AG04450 (cell line): ENCODE data around the gene ANKRD10. TPM values are rescaled to one million over a fixed set of nuclear protein-coding genes. Genes with fewer than 3 reads are reported as not detected.

ENCODE experiments used
- CTCF ChIA-PET: fragments of 300-600, 350-600 bp; formaldehyde crosslinking; extraction: SDS; loops from one replicate; lab custom pipeline; 2022; ENCODE audit warnings: antibody characterized with exemption, inconsistent platforms; lab: Charles Lee
- POLR2A ChIA-PET: fragments of 350-600 bp; formaldehyde crosslinking; extraction: SDS; loops from one replicate; lab custom pipeline; 2021; ENCODE audit warnings: antibody characterized with exemption, inconsistent platforms; lab: Yijun Ruan, JAX
- DNase-seq: peaks from one replicate; pipeline ENCODE4 v3.0.0-alpha.2; 2011; ENCODE audit warnings: low read depth, low spot score
- H3K27ac ChIP-seq: one replicate; pipeline ENCODE4 v1.5.1; 2012; ENCODE audit warnings: low read depth, low read length, control low read depth
- H3K27me3 ChIP-seq: one replicate; pipeline ENCODE4 v1.6.0; 2012; ENCODE audit warnings: low read length; ENCODE audit not compliant: control insufficient read depth, insufficient read depth
- H3K4me3 ChIP-seq: 2 replicates; pipeline ENCODE4 v1.5.1; 2011; ENCODE audit warnings: mild to moderate bottlenecking, low read depth, low read length, control low read depth
- H3K9me3 ChIP-seq: 2 replicates; pipeline ENCODE4 v1.5.1; 2012; ENCODE audit warnings: low read length; ENCODE audit not compliant: control insufficient read depth, insufficient read depth
- polyA plus RNA-seq: library from polyadenylated mRNA; depleted of rRNA; stranded (reverse); fragments of >200 nt; gene quantifications from 2 replicates; pipeline ENCODE4 v1.2.3, GENCODE V29; 2011
- TF ChIP-seq, protein P1 (sequence below): IDR thresholded peaks from 2 replicates; pipeline ENCODE4 v1.5.1; 2011; ENCODE audit warnings: low read depth, low read length, control low read depth, inconsistent platforms

ANKRD10 gene
- polyA plus RNA-seq, 1 experiment: 105 TPM

DNA sequence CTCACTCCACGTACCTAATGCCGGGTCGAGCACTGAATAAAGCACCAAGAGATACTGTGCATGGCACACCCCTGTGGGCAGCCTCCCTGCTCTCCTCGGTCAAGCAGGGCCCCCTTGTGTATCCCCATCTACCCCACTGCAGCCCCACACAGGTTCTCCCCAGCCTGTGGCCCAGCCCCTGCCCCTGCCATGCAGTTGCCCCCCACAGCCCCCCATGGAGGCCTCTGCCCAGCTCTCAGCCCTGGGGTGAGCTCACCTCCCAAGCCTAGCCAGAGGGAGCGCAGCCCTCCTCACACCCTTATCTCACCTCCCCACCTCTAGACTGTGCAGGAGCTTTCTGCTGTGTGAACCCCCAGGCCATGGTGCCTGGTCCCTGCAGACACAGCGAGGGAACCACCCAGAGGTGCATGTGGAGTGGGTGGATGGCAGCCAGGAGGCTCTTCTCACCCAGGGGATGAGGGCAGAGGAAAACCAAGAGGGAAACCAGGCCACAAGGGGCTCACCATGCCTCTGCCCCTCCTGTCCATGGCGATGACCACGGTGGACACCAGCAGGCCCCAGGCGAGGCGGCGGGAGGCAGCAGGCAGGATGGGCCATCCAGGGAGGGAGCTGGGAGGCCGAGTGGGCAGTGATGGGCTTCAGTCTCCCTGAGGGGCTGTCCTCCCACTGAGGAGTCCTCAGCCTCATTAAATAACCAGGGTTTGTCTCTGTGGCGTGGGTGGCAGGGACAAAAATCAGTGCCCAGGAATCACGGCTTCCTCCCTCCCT lies 83.2 kb downstream of the ANKRD10 start:
- CTCF ChIA-PET: interaction anchor here (1.1 kb wide), 1 partner anchor 13 kb away, joined by 3 read pairs; no protein-coding TSS in a partner anchor
- POLR2A ChIA-PET: no interaction called here
- TF ChIP-seq, protein P1, sequence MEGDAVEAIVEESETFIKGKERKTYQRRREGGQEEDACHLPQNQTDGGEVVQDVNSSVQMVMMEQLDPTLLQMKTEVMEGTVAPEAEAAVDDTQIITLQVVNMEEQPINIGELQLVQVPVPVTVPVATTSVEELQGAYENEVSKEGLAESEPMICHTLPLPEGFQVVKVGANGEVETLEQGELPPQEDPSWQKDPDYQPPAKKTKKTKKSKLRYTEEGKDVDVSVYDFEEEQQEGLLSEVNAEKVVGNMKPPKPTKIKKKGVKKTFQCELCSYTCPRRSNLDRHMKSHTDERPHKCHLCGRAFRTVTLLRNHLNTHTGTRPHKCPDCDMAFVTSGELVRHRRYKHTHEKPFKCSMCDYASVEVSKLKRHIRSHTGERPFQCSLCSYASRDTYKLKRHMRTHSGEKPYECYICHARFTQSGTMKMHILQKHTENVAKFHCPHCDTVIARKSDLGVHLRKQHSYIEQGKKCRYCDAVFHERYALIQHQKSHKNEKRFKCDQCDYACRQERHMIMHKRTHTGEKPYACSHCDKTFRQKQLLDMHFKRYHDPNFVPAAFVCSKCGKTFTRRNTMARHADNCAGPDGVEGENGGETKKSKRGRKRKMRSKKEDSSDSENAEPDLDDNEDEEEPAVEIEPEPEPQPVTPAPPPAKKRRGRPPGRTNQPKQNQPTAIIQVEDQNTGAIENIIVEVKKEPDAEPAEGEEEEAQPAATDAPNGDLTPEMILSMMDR: no peak

DNA sequence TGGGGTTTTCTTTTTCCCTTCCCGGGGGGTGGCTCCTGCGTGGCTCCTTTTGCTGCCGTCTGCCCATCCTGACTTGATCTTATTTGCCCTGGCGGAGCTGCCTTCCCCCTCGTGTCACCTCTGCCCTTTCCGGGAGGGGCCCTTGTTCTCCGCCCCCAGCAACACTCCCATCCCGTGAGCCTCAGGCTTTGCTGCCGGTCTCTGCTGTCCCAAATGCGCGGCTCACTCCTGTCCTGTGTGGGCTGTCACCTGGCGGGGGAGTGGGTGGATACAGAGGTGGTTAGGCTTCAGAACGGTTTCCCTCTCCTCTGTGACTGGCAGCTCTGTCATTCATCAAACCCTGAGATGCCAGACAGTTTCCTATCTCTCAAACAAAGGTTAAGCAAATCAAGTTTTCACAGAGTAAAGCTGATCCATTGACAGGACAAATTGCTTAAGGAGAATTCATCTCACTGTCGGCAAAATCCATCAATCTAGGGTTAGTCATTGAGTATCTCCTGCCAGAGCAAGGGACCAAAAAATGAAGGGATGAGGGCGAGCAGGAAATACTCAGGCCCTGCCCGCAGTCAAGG lies 84.0 kb downstream of the ANKRD10 start:
- Histone ChIP-seq H3K27ac (no peak overlapping the region), H3K9me3 (no peaks in the 10 kb centered on the region; the same call in 1 of the 2 replicates), H3K27me3 (peaks cover 21% of the 10 kb centered on the region), H3K4me3 (no peak overlapping the region)
- TF ChIP-seq, protein P1: no peak
- no peak for DNase-seq
- ChIA-PET POLR2A (no interaction called here), CTCF (interaction anchor here (1.1 kb wide), 1 partner anchor 13 kb away, joined by 3 read pairs; no protein-coding TSS in a partner anchor)

More for the DNA sequence above, 83.2 kb downstream of the ANKRD10 start:
- no peak for DNase-seq
- H3K4me3 ChIP-seq: no peak overlapping the region
- H3K27me3 ChIP-seq: peaks cover 21% of the 10 kb centered on the region
- H3K9me3 ChIP-seq: no peaks in the 10 kb centered on the region; the same call in 1 of the 2 replicates
- no peak overlapping the region for H3K27ac ChIP-seq

DNA sequence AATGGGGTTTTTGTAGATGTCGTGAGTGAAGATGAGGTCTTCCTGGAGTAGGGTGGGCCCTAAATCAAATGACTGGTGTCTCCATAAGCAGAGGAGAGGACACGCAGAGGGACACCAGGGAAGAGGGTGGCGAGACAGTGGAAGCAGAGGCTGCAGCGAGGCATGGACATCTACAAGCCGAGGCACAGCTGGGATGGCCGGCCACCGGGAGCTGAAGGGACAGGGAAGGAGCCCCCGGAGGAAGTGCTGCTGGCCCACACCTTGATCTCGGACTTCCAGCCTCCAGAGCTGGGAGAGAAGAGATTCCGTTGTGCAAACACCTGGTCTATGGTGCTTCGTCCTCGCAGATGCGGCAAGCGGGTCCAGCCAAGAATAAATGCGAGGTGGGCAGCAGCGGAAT lies 84.5 kb downstream of the ANKRD10 start:
- H3K27me3 ChIP-seq: peaks cover 21% of the 10 kb centered on the region
- ChIA-PET POLR2A (no interaction called here), CTCF (interaction anchor here (1.1 kb wide), 1 partner anchor 12 kb away, joined by 3 read pairs; no protein-coding TSS in a partner anchor)
- no peak overlapping the region for H3K4me3 ChIP-seq
- H3K9me3 ChIP-seq: no peaks in the 10 kb centered on the region; the same call in 1 of the 2 replicates
- no peak overlapping the region for H3K27ac ChIP-seq
- DNase-seq: no peak
- TF ChIP-seq, protein P1: no peak

DNA sequence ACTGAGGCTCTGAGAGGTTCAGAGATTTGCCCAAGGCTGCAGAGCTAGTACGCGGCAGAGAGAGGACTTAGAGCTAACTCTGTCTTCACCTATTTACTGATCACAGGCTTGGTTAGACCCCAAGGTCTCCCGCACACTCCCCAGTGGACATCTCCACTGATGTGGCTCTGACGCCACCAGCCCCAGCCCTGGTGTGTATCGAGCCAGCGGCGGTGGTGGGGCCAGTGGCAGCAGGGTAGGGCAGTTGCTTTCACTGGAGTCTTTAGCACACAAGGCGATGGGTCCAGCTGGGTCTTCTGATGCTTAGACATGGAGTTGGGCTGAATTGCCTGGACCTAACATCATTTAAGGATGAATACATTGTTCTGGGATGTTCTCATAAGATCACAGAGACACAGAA lies 85.4 kb downstream of the ANKRD10 start:
- TF ChIP-seq, protein P1: no peak
- ChIA-PET CTCF (no interaction called here), POLR2A (no interaction called here)
- no peak for DNase-seq
- no peak overlapping the region for H3K27ac ChIP-seq
- no peaks in the 10 kb centered on the region; the same call in 1 of the 2 replicates for H3K9me3 ChIP-seq
- H3K4me3 ChIP-seq: no peak overlapping the region
- H3K27me3 ChIP-seq: peaks cover 18% of the 10 kb centered on the region

DNA sequence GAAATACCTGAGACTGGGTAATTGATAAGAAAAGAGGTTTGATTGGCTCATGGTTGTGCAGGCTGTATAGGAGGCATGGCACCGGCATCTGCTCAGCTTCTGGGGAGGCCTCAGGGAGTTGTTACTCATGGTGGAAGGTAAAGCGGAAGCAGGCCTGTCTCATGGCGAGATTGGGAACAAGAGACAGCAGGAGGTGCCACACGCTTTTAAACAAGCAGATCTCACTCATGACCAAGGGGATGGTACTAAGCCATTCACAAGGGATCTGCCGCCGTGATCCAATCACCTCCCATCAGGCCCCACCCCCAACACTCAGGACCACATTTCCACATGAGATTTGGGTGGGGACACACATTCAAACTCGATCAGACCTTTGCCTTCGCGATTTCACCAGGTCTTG lies 86.2 kb downstream of the ANKRD10 start:
- Histone ChIP-seq H3K27ac (no peak overlapping the region), H3K4me3 (no peak overlapping the region), H3K27me3 (peaks cover 19% of the 10 kb centered on the region), H3K9me3 (no peaks in the 10 kb centered on the region; the same call in 1 of the 2 replicates)
- CTCF ChIA-PET: no interaction called here
- DNase-seq: no peak
- POLR2A ChIA-PET: no interaction called here
- TF ChIP-seq, protein P1: no peak
